Breast epithelium (tissue), 4 donors: ENCODE measurements around the gene ZC2HC1C. TPM values are rescaled to one million over a fixed set of nuclear protein-coding genes. Genes with fewer than 3 reads are reported as not detected.

Source experiments
- DNase-seq, 2 donors: peaks; one replicate each; pipeline ENCODE4 v3.0.0-alpha.2; 2019; ENCODE audit warnings: low spot score in 2 of 2
- H3K27ac ChIP-seq, 2 donors: fragments of 200-600 bp; sonication (generic) in 1 of 2; one replicate each; pipeline ENCODE4 v1.5.1; 2016 to 2019; ENCODE audit warnings: mild to moderate bottlenecking in 1 of 2
- H3K27me3 ChIP-seq, 2 donors: fragments of 200-600 bp; sonication (generic) in 1 of 2; one replicate each; pipeline versions ENCODE4 v1.5.1 to v1.6.0; 2017 to 2019; ENCODE audit warnings: control low read depth in 1 of 2, mild to moderate bottlenecking in 1 of 2
- H3K36me3 ChIP-seq: fragments of 200-600 bp; one replicate; pipeline ENCODE4 v1.5.1; 2019
- H3K4me1 ChIP-seq, 2 donors: fragments of 200-600 bp; sonication (generic); one replicate each; pipeline ENCODE4 v1.5.1; 2016 to 2019; ENCODE audit warnings: control low read depth in 1 of 2
- H3K4me3 ChIP-seq, 3 donors: fragments of 200-600 bp; sonication (generic); 1 replicate in 2 of 3; 2 replicates in 1 of 3; pipeline ENCODE4 v1.5.1; 2016 to 2019; ENCODE audit warnings: mild to moderate bottlenecking in 3 of 3, moderate library complexity in 2 of 3
- H3K9me3 ChIP-seq, 2 donors: fragments of 200-600 bp; sonication (generic) in 1 of 2; one replicate each; pipeline ENCODE4 v1.5.1; 2016 to 2019; ENCODE audit warnings: control low read depth in 1 of 2
- CTCF ChIP-seq, 3 donors: fragments of 450-650 bp; IDR thresholded peaks; one replicate each; pipeline ENCODE4 v1.5.1; 2016 to 2017; ENCODE audit warnings: antibody characterized with exemption in 3 of 3, mild to moderate bottlenecking in 3 of 3, moderate library complexity in 3 of 3
- POLR2A ChIP-seq: fragments of 450-650 bp; IDR thresholded peaks from one replicate; pipeline ENCODE4 v1.6.1; 2016; ENCODE audit warnings: antibody characterized with exemption, mild to moderate bottlenecking, moderate library complexity
- POLR2AphosphoS5 ChIP-seq, 3 donors: sonication (generic); formaldehyde crosslinking; IDR thresholded peaks; one replicate each; pipeline ENCODE4 v1.6.1; 2017; ENCODE audit warnings: antibody characterized with exemption in 3 of 3
- intact Hi-C: fragments of 100-400 bp; cut with DNase I; formaldehyde crosslinking; loops from one replicate; pipeline ENCODE4 v1.15.1; 2023; ENCODE audit warnings: low total_unique reads
- total RNA-seq, 3 donors: library from RNA; depleted of rRNA; stranded (reverse); fragments of >200 nt; gene quantifications; one replicate each; pipeline ENCODE4 v1.1.0, GENCODE V29; 2016

Gene ZC2HC1C
- total RNA-seq, 3 donors from 2014 or later = 0.96 to 3.2 (median 2.6) TPM

- intact Hi-C loops = no loop called here
- no peaks in the 10 kb centered on the region for H3K36me3 ChIP-seq
These were observed 27.5 kb downstream of the ZC2HC1C start for GRCh38 chr14:75096959-75097358.

GRCh38 chr14:75098212-75098611, 28.8 kb downstream of the ZC2HC1C start:
- intact Hi-C loops = no loop called here
- Histone ChIP-seq H3K36me3 (no peaks in the 10 kb centered on the region), H3K27ac (no peak overlapping the region), H3K9me3 (no peaks in the 10 kb centered on the region), H3K27me3 (no peaks in the 10 kb centered on the region), H3K4me1 (no peaks in the 10 kb centered on the region), H3K4me3 (no peak overlapping the region)
- DNase-seq = no peak
- TF ChIP-seq CTCF (IDR thresholded peaks at IDR 0.05) (no peak), POLR2A (no peak), POLR2AphosphoS5 (IDR thresholded peaks at IDR 0.05) (no peak)

More at GRCh38 chr14:75096959-75097358, 27.5 kb downstream of the ZC2HC1C start:
- DNase-seq = no peak
- H3K27me3 ChIP-seq = no peaks in the 10 kb centered on the region
- H3K9me3 ChIP-seq = no peaks in the 10 kb centered on the region
- no peak overlapping the region for H3K27ac ChIP-seq
- H3K4me1 ChIP-seq = no peaks in the 10 kb centered on the region
- no peak for TF ChIP-seq CTCF (IDR thresholded peaks at IDR 0.05)
- no peak for TF ChIP-seq POLR2AphosphoS5 (IDR thresholded peaks at IDR 0.05)
- TF ChIP-seq POLR2A = no peak
- H3K4me3 ChIP-seq = no peak overlapping the region

GRCh38 chr14:75098682-75099081, 29.2 kb downstream of the ZC2HC1C start:
- Histone ChIP-seq H3K27ac (no peak overlapping the region), H3K4me3 (no peak overlapping the region), H3K36me3 (no peaks in the 10 kb centered on the region), H3K9me3 (no peaks in the 10 kb centered on the region), H3K4me1 (no peaks in the 10 kb centered on the region), H3K27me3 (no peaks in the 10 kb centered on the region)
- no peak for TF ChIP-seq POLR2AphosphoS5 (IDR thresholded peaks at IDR 0.05)
- TF ChIP-seq POLR2A = no peak
- no peak for TF ChIP-seq CTCF (IDR thresholded peaks at IDR 0.05)
- DNase-seq = no peak
- intact Hi-C loops = no loop called here

- Histone ChIP-seq H3K27ac (no peak overlapping the region), H3K4me1 (no peaks in the 10 kb centered on the region), H3K4me3 (no peak overlapping the region), H3K27me3 (no peaks in the 10 kb centered on the region), H3K36me3 (peaks cover 15% of the 10 kb centered on the region), H3K9me3 (no peaks in the 10 kb centered on the region)
- intact Hi-C loops = no loop called here
- no peak for TF ChIP-seq CTCF (IDR thresholded peaks at IDR 0.05)
- TF ChIP-seq POLR2A = no peak
- TF ChIP-seq POLR2AphosphoS5 (IDR thresholded peaks at IDR 0.05) = no peak
- DNase-seq = no peak
These were observed 32.0 kb downstream of the ZC2HC1C start for GRCh38 chr14:75101491-75101890.

- no peak overlapping the region for H3K27ac ChIP-seq
- no peaks in the 10 kb centered on the region for H3K9me3 ChIP-seq
These were observed 37.7 kb downstream of the ZC2HC1C start for GRCh38 chr14:75107186-75107585.

More at GRCh38 chr14:75107186-75107585, 37.7 kb downstream of the ZC2HC1C start:
- intact Hi-C loops = no loop called here
- peaks cover 16% of the 10 kb centered on the region for H3K36me3 ChIP-seq
- TF ChIP-seq POLR2A (no peak), POLR2AphosphoS5 (IDR thresholded peaks at IDR 0.05) (no peak), CTCF (IDR thresholded peaks at IDR 0.05) (no peak)
- H3K27me3 ChIP-seq = no peaks in the 10 kb centered on the region
- no peaks in the 10 kb centered on the region for H3K4me1 ChIP-seq
- no peak overlapping the region for H3K4me3 ChIP-seq
- no peak for DNase-seq
